Measurements from ENCODE around the gene ARHGAP26. TPM values are rescaled to one million over a fixed set of nuclear protein-coding genes. Genes with fewer than 3 reads are reported as not detected.
A peak's percentile ranks its signal among the peaks of the same experiment; 100 is the strongest.

Gene ARHGAP26
- total RNA-seq, 1 experiment from 2014 or later: 79.8 TPM

GRCh38 chr5:143138839-143139238, 368.7 kb downstream of the ARHGAP26 start:
- H3K27me3 Mint-ChIP-seq (ENCODE audit: insufficient read depth, unreplicated experiment): no peaks in the 10 kb centered on the region
- Histone ChIP-seq H3K27me3 (replicated peaks; ENCODE audit: control insufficient read depth, insufficient read depth, low read length) (no peaks in the 10 kb centered on the region), H3K4me1 (peaks cover 32% of the 10 kb centered on the region), H3K36me3 (ENCODE audit: control insufficient read depth, insufficient read depth, low read length) (peaks cover 3% of the 10 kb centered on the region), H3K4me3 (ENCODE audit: low read depth, low read length) (no peak overlapping the region), H3K9me3 (no peaks in the 10 kb centered on the region)
- H3K9me3 Mint-ChIP-seq (ENCODE audit: unreplicated experiment): no peaks in the 10 kb centered on the region
- ChIA-PET CTCF (interaction anchor here (0.6 to 0.7 kb wide), 3 partner anchors 28 to 48 kb away, joined by 3 to 8 read pairs (median 3); no protein-coding TSS in a partner anchor), POLR2A (interaction anchor here (0.6 to 0.7 kb wide), 2 partner anchors 15 to 54 kb away, joined by 3 to 8 read pairs; no protein-coding TSS in a partner anchor)
- no peak overlapping the region for H3K4me3 Mint-ChIP-seq (ENCODE audit: unreplicated experiment)
- peaks cover 17% of the 10 kb centered on the region for H3K36me3 Mint-ChIP-seq (ENCODE audit: insufficient read depth, unreplicated experiment)
- TF ChIP-seq CTCF (IDR thresholded peaks at IDR 0.05; ENCODE audit: insufficient read depth in 1 of 2, low read depth in 1 of 2, low read length in 1 of 2, severe bottlenecking in 1 of 2, unreplicated experiment in 1 of 2): no peak
- intact Hi-C loops (cut with micrococcal nuclease; ENCODE audit: unreplicated experiment): no loop called here
- peaks cover 29% of the 10 kb centered on the region for H3K4me1 Mint-ChIP-seq (ENCODE audit: low read depth, unreplicated experiment)
- H3K27ac Mint-ChIP-seq (ENCODE audit: unreplicated experiment): no peak overlapping the region
- no TSS peak for BruUV-seq (replicated peaks)
- DNase-seq: peak in 1 of 2 experiments; percentile 7

- Mint-ChIP-seq H3K4me3 (ENCODE audit: unreplicated experiment) (no peak overlapping the region), H3K36me3 (ENCODE audit: insufficient read depth, unreplicated experiment) (peaks cover 17% of the 10 kb centered on the region), H3K27ac (ENCODE audit: unreplicated experiment) (no peak overlapping the region), H3K27me3 (ENCODE audit: insufficient read depth, unreplicated experiment) (no peaks in the 10 kb centered on the region), H3K9me3 (ENCODE audit: unreplicated experiment) (no peaks in the 10 kb centered on the region), H3K4me1 (ENCODE audit: low read depth, unreplicated experiment) (peaks cover 29% of the 10 kb centered on the region)
- Histone ChIP-seq H3K9me3 (no peaks in the 10 kb centered on the region), H3K4me3 (ENCODE audit: low read depth, low read length) (no peak overlapping the region), H3K36me3 (ENCODE audit: control insufficient read depth, insufficient read depth, low read length) (no peaks in the 10 kb centered on the region; the same call in none of the 2 replicates), H3K4me1 (peaks cover 32% of the 10 kb centered on the region), H3K27me3 (replicated peaks; ENCODE audit: control insufficient read depth, insufficient read depth, low read length) (no peaks in the 10 kb centered on the region)
- intact Hi-C loops (cut with micrococcal nuclease; ENCODE audit: unreplicated experiment): no loop called here
- ChIA-PET CTCF (no interaction called here), POLR2A (no interaction called here)
- no TSS peak for BruUV-seq (replicated peaks)
- TF ChIP-seq CTCF (IDR thresholded peaks at IDR 0.05; ENCODE audit: insufficient read depth in 1 of 2, low read depth in 1 of 2, low read length in 1 of 2, severe bottlenecking in 1 of 2, unreplicated experiment in 1 of 2): no peak
- DNase-seq: no peak
These were observed 369.4 kb downstream of the ARHGAP26 start for GRCh38 chr5:143139585-143139984.

- no TSS peak for BruUV-seq (replicated peaks)
- Mint-ChIP-seq H3K4me1 (ENCODE audit: low read depth, unreplicated experiment) (peaks cover 36% of the 10 kb centered on the region), H3K27me3 (ENCODE audit: insufficient read depth, unreplicated experiment) (no peaks in the 10 kb centered on the region), H3K4me3 (ENCODE audit: unreplicated experiment) (no peak overlapping the region), H3K9me3 (ENCODE audit: unreplicated experiment) (no peaks in the 10 kb centered on the region), H3K36me3 (ENCODE audit: insufficient read depth, unreplicated experiment) (peaks cover 22% of the 10 kb centered on the region), H3K27ac (ENCODE audit: unreplicated experiment) (no peak overlapping the region)
- ChIA-PET CTCF (no interaction called here), POLR2A (no interaction called here)
- DNase-seq: no peak
- no peaks in the 10 kb centered on the region; the same call in none of the 2 replicates for H3K36me3 ChIP-seq (ENCODE audit: control insufficient read depth, insufficient read depth, low read length)
- H3K4me1 ChIP-seq: peaks cover 29% of the 10 kb centered on the region
- intact Hi-C loops (cut with micrococcal nuclease; ENCODE audit: unreplicated experiment): no loop called here
- H3K4me3 ChIP-seq (ENCODE audit: low read depth, low read length): no peak overlapping the region
- no peaks in the 10 kb centered on the region for H3K27me3 ChIP-seq (replicated peaks; ENCODE audit: control insufficient read depth, insufficient read depth, low read length)
- TF ChIP-seq CTCF (IDR thresholded peaks at IDR 0.05; ENCODE audit: insufficient read depth in 1 of 2, low read depth in 1 of 2, low read length in 1 of 2, severe bottlenecking in 1 of 2, unreplicated experiment in 1 of 2): no peak
- H3K9me3 ChIP-seq: no peaks in the 10 kb centered on the region
These were observed 370.5 kb downstream of the ARHGAP26 start for GRCh38 chr5:143140492-143141203.
